Measurements from ENCODE around the gene KLHL13. TPM values are rescaled to one million over a fixed set of nuclear protein-coding genes. Genes with fewer than 3 reads are reported as not detected.
"Not testable (repeated sequence)": the region's sequence is repeated elsewhere in the genome, so short reads cannot be mapped to it uniquely, and the experiment has no call there.

Gene KLHL13
- total and polyA plus RNA-seq, 2 of the 8 experiments (the other 6 are each of a cell fraction or from before 2014, with no cell fraction given): 6.4 to 12.8 TPM

GRCh38 chrX:118147771-118148170 is 31.2 kb upstream of the KLHL13 start:
- H2BK15ac ChIP-seq (ENCODE audit: low read length); H3K56ac ChIP-seq (replicated peaks; ENCODE audit: insufficient read length, low read depth, low read length); H3K23me2 ChIP-seq (ENCODE audit: low read depth, low read length); H2BK5ac ChIP-seq (ENCODE audit: low read depth, low read length); H3K9ac ChIP-seq (replicated peaks in 1 of 4; ENCODE audit: extremely low read depth in 1 of 4, low read depth in 3 of 4, low read length in 3 of 4); H3K4me2 ChIP-seq (ENCODE audit: insufficient read depth in 1 of 2, low read depth in 2 of 2, low read length in 2 of 2); H2BK120ac ChIP-seq (replicated peaks; ENCODE audit: low read depth, low read length); H3K79me1 ChIP-seq (ENCODE audit: low read depth, low read length); H3K14ac ChIP-seq (ENCODE audit: insufficient read length); H3K27ac ChIP-seq (ENCODE audit: low read depth, low read length); H3K4me1 ChIP-seq (replicated peaks in 1 of 4; ENCODE audit: control insufficient read depth in 3 of 4, insufficient read depth in 4 of 4, low read length in 3 of 4); H2AK5ac ChIP-seq (ENCODE audit: low read depth, low read length); H3K79me2 ChIP-seq (ENCODE audit: control insufficient read depth in 1 of 2, insufficient read depth in 2 of 2, low read length in 2 of 2); H3K18ac ChIP-seq (ENCODE audit: extremely low read depth, low read length); H4K91ac ChIP-seq (replicated peaks; ENCODE audit: insufficient read length, low read length); H4K8ac ChIP-seq (ENCODE audit: extremely low read depth, insufficient read depth, low read length); H3K4ac ChIP-seq (replicated peaks; ENCODE audit: insufficient read length, low read depth, low read length); H3K36me3 ChIP-seq (ENCODE audit: control insufficient read depth in 2 of 4, insufficient read depth in 4 of 4, low read length in 3 of 4); H2AFZ ChIP-seq (ENCODE audit: low read length); H3K9me3 ChIP-seq (ENCODE audit: insufficient read depth in 2 of 2, low read depth in 1 of 2, low read length in 1 of 2); H4K5ac ChIP-seq (ENCODE audit: insufficient read length, low read depth, low read length); H2BK20ac ChIP-seq (ENCODE audit: low read length); H3K23ac ChIP-seq (ENCODE audit: insufficient read length); H3K4me3 ChIP-seq (ENCODE audit: extremely low read depth in 1 of 4, insufficient read depth in 2 of 4, low read depth in 3 of 4, low read length in 4 of 4); POLR2A ChIA-PET (ENCODE audit: partially characterized antibody); CTCF ChIA-PET (ENCODE audit: partially characterized antibody); FAIRE-seq; H3K27me3 ChIP-seq (replicated peaks in 1 of 4; ENCODE audit: control insufficient read depth in 3 of 4, extremely low read depth in 1 of 4, insufficient read depth in 3 of 4, low read length in 3 of 4); DNase-seq (ENCODE audit: low read depth in 1 of 2, low spot score in 2 of 2); H2BK12ac ChIP-seq (ENCODE audit: low read depth, low read length); H4K20me1 ChIP-seq (replicated peaks in 1 of 2; ENCODE audit: control insufficient read depth in 1 of 2, insufficient read depth in 2 of 2, low read length in 2 of 2): not testable (repeated sequence)
- WGBS, 2 experiments (ENCODE audit: extremely low coverage in 1 of 2, insufficient coverage in 1 of 2, insufficient read length in 1 of 2, insufficient replicate concordance in 2 of 2, low coverage in 1 of 2, low lambda C conversion rate in 2 of 2, missing lambda C conversion rate in 1 of 2): 33% methylated on average over 1 of the region's 3 CpGs; no CpG with 5 or more reads in 1 of the 2 experiments

Measured in H1 (cell line).